ENCODE results near the gene BCOR. TPM values are rescaled to one million over a fixed set of nuclear protein-coding genes. Genes with fewer than 3 reads are reported as not detected.
A peak's percentile ranks its signal among the peaks of the same experiment; 100 is the strongest.

The BCOR gene
- total RNA-seq, 1 donor from 2014 or later = 24.8 TPM

DNA sequence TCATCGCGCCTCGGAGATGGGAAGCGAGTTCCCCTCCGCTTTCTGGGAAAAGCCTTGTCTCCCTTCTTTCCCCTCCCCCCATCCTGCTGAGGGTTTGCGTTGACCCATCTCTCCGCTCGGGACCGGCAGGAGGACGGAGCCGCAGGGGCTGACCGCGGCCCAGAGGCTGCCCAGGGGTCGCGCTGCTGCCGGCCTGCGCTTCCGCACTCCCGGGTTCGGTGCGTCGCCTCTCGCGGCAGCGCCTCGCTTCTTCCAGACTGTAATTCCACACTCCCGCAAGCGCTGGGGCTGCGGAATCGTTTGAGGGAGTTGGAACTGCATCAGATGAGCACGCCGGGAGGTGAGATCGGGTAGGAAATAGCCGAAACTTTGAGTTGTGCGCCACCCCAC is 88.3 kb downstream of the BCOR start:
- Mint-ChIP-seq H3K4me1 (ENCODE audit: unreplicated experiment) (peaks cover 37% of the 10 kb centered on the region), H3K27ac (ENCODE audit: unreplicated experiment) (no peak overlapping the region), H3K36me3 (ENCODE audit: unreplicated experiment) (no peaks in the 10 kb centered on the region), H3K9me3 (ENCODE audit: unreplicated experiment) (no peaks in the 10 kb centered on the region), H3K4me3 (ENCODE audit: unreplicated experiment) (no peak overlapping the region), H3K27me3 (ENCODE audit: unreplicated experiment) (no peaks in the 10 kb centered on the region)
- DNase-seq (ENCODE audit: extremely low spot score, unreplicated experiment) = no peak
- TF ChIP-seq, protein P1, sequence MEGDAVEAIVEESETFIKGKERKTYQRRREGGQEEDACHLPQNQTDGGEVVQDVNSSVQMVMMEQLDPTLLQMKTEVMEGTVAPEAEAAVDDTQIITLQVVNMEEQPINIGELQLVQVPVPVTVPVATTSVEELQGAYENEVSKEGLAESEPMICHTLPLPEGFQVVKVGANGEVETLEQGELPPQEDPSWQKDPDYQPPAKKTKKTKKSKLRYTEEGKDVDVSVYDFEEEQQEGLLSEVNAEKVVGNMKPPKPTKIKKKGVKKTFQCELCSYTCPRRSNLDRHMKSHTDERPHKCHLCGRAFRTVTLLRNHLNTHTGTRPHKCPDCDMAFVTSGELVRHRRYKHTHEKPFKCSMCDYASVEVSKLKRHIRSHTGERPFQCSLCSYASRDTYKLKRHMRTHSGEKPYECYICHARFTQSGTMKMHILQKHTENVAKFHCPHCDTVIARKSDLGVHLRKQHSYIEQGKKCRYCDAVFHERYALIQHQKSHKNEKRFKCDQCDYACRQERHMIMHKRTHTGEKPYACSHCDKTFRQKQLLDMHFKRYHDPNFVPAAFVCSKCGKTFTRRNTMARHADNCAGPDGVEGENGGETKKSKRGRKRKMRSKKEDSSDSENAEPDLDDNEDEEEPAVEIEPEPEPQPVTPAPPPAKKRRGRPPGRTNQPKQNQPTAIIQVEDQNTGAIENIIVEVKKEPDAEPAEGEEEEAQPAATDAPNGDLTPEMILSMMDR (IDR thresholded peaks at IDR 0.05) = no peak

DNA sequence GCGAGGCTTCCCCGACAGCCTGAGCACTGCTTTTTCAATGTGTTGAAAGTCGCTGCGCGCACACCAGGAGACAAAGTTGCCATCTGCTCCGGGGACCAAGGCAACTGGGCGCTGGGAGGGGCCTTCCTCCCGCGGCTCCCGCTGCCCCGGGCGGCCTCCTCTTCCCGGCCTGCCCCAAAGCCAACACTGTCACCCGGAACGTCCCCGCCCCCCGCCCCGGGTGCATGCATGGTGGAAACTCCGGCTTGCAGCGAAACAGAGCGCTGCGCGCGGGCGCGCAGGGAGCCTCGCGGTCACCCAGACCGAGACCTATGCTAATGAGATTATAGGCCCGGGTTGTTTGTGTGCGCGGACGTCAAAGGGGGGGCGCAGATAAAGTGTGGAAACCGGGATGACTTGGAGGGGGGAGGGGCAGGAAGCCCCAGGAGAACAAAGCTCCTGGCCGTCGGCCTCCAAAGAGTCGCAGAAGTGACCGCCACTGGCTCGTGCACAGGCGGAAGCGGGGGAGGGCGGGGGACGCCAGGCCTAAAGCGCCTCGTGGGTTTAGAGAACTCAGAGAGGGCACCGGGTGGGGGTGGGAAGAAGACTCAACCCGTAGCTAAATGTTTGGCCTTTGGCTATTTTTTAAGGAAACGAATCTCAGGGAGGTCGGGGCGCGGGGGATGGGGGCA is 88.8 kb downstream of the BCOR start:
- H3K4me1 Mint-ChIP-seq (ENCODE audit: unreplicated experiment) = peaks cover 39% of the 10 kb centered on the region
- peak overlapping the region; percentile 44 for H3K4me3 Mint-ChIP-seq (ENCODE audit: unreplicated experiment)
- no peak for DNase-seq (ENCODE audit: extremely low spot score, unreplicated experiment)
- TF ChIP-seq, protein P1 (IDR thresholded peaks at IDR 0.05) = no peak
- no peaks in the 10 kb centered on the region for H3K27me3 Mint-ChIP-seq (ENCODE audit: unreplicated experiment)
- peak overlapping the region; percentile 50 for H3K27ac Mint-ChIP-seq (ENCODE audit: unreplicated experiment)
- no peaks in the 10 kb centered on the region for H3K9me3 Mint-ChIP-seq (ENCODE audit: unreplicated experiment)
- no peaks in the 10 kb centered on the region for H3K36me3 Mint-ChIP-seq (ENCODE audit: unreplicated experiment)

DNA sequence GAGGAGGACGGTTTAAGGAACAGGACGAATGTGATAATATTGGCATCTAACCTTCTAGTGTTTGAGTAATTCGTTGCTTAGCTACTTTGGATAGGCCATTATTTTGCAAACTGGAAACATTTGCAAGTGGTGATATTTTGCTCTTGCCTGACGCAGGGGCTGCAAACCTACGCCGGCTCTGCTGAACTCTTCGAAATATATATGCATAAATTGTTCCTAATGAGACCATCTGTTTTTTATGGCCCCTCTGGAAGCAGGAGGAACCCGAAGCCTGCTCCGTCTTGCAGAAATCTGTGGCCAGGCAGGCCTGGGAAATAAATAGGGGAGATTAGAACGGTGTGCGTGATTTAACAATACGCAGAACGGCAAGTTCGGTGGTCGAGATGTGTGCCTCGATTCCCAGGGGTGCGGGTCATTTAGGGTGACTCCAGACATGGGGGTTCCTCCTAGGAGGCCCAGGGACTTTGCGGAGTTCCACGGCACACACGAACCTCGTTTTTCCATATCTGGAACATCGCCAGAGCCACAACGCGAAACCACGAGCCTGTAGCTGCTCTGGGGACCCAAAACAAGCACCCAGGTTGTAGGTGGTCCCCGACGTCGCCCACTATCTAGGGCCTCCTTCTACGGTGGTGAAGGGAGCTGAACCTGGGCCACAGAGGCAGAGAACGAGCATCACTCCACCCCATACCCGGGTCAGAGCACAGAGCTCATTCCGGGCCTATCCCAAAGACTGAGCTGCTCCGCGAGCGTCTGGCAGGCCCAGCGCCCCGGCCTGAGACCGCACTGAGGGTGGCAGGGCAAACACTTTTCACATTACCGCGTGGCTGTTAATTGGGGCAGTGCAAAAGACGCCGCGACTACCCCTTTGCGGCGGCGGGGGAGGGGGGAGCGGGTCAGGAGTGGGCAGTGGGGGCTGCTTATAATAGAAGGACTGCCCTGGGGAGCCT is 89.7 kb downstream of the BCOR start:
- no peak overlapping the region for H3K27ac Mint-ChIP-seq (ENCODE audit: unreplicated experiment)

DNA sequence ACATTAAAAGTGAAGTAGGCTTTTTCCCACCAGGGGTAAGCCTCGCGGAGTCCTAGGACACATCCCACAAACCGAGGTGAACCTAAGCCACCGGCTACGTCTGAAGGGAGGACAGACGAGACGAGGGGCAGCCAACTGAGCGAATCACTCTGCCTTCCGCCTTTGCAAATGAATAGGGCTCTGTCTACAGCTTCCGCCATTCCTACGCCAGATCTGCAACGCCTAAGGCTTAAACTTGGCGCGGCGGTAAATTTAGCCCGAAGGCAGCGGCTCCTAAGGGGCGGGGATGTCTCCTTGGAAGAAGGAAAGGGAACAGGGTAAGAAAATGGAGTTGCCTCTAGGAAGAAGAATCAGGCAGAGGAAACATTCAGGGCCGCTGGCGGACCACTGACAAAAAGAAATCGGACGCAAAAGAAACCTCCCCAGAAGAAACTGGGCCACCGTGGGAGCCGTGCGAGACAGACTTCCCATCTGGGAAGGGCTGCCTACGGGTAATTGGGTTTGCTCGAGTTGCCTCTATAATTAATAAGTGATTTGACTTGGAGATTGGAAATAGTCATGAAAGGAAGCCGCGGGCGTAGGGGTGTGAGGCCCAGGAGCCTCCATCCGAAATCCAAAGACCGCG is 90.5 kb downstream of the BCOR start:
- DNase-seq (ENCODE audit: extremely low spot score, unreplicated experiment) = no peak
- Mint-ChIP-seq H3K4me3 (ENCODE audit: unreplicated experiment) (no peak overlapping the region), H3K9me3 (ENCODE audit: unreplicated experiment) (no peaks in the 10 kb centered on the region), H3K27ac (ENCODE audit: unreplicated experiment) (no peak overlapping the region), H3K27me3 (ENCODE audit: unreplicated experiment) (no peaks in the 10 kb centered on the region), H3K4me1 (ENCODE audit: unreplicated experiment) (peaks cover 35% of the 10 kb centered on the region), H3K36me3 (ENCODE audit: unreplicated experiment) (no peaks in the 10 kb centered on the region)
- TF ChIP-seq, protein P1 (IDR thresholded peaks at IDR 0.05) = no peak

More for the DNA sequence above, 89.7 kb downstream of the BCOR start:
- Mint-ChIP-seq H3K4me1 (ENCODE audit: unreplicated experiment) (peaks cover 40% of the 10 kb centered on the region), H3K9me3 (ENCODE audit: unreplicated experiment) (no peaks in the 10 kb centered on the region), H3K36me3 (ENCODE audit: unreplicated experiment) (no peaks in the 10 kb centered on the region), H3K27me3 (ENCODE audit: unreplicated experiment) (no peaks in the 10 kb centered on the region), H3K4me3 (ENCODE audit: unreplicated experiment) (no peak overlapping the region)
- TF ChIP-seq, protein P1 (IDR thresholded peaks at IDR 0.05) = no peak
- DNase-seq (ENCODE audit: extremely low spot score, unreplicated experiment) = no peak
